ENCODE measurements around the gene FUNDC2.

The FUNDC2 gene

DNA sequence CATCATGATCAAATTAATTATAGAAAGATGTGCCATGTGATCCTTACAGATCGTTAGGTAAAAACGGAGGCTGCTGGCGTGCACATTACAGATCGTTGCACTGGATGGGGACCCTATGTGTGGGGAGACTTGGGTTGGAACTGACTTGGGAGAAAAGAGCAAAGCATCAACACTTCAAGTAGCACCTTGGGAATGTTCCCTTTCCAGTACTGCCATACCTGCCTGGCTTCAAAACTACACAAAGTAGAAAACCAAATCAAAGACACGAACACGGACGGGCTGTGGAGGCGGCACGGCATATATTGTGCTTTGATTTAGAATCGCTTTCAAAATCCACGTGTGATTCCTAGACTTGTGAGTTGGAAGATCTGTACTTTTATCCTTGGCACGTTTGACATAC lies 43.4 kb downstream of the FUNDC2 start:
- peak overlapping the region; percentile 80 for H3K4me3 ChIP-seq
- TF ChIP-seq, protein P1, sequence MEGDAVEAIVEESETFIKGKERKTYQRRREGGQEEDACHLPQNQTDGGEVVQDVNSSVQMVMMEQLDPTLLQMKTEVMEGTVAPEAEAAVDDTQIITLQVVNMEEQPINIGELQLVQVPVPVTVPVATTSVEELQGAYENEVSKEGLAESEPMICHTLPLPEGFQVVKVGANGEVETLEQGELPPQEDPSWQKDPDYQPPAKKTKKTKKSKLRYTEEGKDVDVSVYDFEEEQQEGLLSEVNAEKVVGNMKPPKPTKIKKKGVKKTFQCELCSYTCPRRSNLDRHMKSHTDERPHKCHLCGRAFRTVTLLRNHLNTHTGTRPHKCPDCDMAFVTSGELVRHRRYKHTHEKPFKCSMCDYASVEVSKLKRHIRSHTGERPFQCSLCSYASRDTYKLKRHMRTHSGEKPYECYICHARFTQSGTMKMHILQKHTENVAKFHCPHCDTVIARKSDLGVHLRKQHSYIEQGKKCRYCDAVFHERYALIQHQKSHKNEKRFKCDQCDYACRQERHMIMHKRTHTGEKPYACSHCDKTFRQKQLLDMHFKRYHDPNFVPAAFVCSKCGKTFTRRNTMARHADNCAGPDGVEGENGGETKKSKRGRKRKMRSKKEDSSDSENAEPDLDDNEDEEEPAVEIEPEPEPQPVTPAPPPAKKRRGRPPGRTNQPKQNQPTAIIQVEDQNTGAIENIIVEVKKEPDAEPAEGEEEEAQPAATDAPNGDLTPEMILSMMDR (IDR thresholded peaks at IDR 0.05) = no peak
- no peak for DNase-seq (ENCODE audit: low spot score)
- H3K27ac ChIP-seq = peak overlapping the region in 1 of 2 donors; percentile 74

DNA sequence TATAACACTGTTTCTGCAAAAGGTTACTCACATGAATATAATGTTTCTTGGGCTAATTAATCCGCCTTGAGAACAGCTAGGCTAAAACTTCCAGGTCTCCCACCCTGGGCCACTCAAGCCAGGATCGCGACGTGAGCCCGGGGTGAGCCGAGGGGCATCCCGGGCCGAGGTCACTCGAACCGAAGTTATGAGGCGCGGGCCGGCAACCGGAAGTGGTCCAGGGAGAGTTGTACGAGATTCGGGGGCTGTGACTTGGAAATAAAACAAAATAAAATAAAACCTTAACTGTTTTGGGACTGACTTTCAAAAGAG lies 44.0 kb downstream of the FUNDC2 start:
- no peak for DNase-seq (ENCODE audit: low spot score)
- H3K4me3 ChIP-seq = peak overlapping the region; percentile 80
- TF ChIP-seq, protein P1 (IDR thresholded peaks at IDR 0.05) = no peak
- H3K27ac ChIP-seq = peak overlapping the region; percentile 74 to 89

DNA sequence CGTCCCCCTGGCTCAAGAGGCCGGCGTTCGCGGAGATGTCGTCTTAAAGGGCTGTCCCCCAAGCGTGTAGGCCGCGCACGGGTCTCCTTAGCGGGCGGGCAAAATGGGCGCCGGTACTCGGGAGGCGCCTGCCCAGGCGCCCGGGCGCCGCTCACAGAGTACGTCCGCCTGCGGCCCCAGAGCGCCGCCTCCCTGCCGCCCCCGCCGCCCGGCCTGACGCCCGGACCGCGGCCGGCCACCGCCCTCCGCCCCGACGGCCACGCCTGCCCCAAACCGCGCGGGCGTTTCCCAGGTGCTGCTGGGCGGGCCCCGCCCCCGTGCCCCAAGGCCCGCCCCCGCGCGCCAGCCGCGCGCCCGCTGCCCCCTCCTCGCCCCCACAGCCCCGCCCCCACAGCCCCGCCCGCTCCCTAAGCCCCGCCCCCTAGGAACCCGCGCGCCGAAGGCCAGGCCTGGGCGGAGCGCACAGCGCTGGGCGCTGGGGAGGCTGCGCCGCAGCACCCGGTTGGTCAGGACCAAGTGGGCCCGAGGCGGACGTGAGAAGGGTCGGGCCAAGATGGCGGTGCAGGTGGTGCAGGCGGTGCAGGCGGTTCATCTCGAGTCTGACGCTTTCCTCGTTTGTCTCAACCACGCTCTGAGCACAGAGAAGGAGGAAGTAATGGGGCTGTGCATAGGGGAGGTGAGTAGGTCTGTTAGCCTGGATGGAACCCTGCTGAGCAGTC lies 44.5 kb downstream of the FUNDC2 start, which contains the start of the genes BRCC3, CMC4 and MTCP1:
BRCC3 (plus strand) TSS at position 534 of the 719 bp plus-strand sequence; CDS start at position 554, 20 bp downstream.
CMC4 (minus strand) TSS at position 162 of the 719 bp plus-strand sequence. CDS start 7,113 bp downstream, outside the sequence.
MTCP1 (minus strand) TSS at position 162 of the 719 bp plus-strand sequence. CDS start 5,126 bp downstream, outside the sequence.
- H3K4me3 ChIP-seq = peak within 1 kb of the TSS; percentile 80

DNA sequence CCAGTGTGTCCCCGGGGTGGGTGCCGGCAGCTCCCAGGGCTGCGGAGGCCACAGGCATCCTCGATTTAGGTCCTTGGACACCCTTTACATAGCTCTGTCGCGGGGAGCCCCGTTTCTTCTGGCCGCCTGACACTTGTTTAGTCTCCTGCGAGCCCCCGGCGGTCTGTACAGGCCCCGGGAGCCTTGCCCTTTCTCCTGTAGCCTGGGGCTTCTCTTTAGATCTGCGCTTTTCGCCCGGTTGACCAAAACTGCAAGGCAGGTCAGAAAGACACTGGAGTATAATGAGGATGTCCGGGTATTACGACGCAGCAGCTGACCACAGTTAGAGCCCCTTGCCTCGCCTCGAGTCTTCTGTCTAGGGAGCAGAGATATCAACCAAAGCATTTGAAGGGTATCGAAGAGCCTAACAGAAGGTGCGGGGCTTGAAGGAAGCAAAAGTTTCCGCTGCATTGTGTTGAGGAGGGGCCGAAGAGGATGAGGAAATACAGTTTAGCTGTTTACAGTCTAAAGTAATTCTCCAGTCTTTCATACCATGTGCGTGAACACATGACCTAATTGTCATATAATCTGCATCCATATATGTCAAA lies 45.1 kb downstream of the FUNDC2 start:
- Histone ChIP-seq H3K4me3 (peak overlapping the region; percentile 80), H3K27ac (peak overlapping the region; percentile 15 to 89)
- TF ChIP-seq, protein P1 (IDR thresholded peaks at IDR 0.05) = no peak
- peak; percentile 78 for DNase-seq (ENCODE audit: low spot score)

More for the DNA sequence above, 44.5 kb downstream of the FUNDC2 start, which contains the start of the genes BRCC3, CMC4 and MTCP1:
- peak; percentile 85 for DNase-seq (ENCODE audit: low spot score)
- H3K27ac ChIP-seq = peak within 1 kb of the TSS; percentile 74 to 89
- TF ChIP-seq, protein P1 (IDR thresholded peaks at IDR 0.05) = no peak

DNA sequence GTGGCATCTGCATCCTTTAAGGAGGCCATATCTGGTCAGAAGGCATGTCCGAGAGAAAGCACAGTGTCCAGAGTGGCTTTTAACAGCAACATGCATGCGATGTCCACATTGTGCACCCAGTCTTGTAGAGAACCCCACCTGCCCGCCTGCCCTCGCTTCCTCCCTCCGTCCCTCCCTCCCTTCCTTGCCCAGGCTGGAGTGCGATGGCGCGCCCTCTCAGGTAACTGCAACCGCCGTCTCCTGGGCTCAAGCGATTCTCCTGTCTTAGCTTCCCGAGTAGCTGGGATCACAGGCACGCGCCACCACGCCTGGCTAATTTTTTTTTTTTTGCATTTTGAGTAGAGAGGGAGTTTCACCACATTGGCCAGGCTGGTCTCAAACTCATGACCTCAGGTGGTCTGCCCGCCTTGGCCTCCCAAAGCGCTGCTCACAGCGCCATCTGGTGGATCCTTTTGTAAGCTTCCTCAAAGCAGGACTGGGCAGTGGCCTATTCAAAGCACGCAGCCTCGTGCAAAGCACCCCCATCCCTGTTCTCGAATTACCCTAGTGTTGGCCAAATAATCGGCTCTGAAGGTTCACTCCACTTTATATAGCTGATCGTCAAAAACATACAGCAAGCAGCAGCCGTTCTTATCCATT lies 59.7 kb downstream of the FUNDC2 start:
- DNase-seq (ENCODE audit: low spot score) = no peak
- no peak overlapping the region for H3K27ac ChIP-seq
- TF ChIP-seq, protein P1 (IDR thresholded peaks at IDR 0.05) = no peak
- H3K4me3 ChIP-seq = no peak overlapping the region

DNA sequence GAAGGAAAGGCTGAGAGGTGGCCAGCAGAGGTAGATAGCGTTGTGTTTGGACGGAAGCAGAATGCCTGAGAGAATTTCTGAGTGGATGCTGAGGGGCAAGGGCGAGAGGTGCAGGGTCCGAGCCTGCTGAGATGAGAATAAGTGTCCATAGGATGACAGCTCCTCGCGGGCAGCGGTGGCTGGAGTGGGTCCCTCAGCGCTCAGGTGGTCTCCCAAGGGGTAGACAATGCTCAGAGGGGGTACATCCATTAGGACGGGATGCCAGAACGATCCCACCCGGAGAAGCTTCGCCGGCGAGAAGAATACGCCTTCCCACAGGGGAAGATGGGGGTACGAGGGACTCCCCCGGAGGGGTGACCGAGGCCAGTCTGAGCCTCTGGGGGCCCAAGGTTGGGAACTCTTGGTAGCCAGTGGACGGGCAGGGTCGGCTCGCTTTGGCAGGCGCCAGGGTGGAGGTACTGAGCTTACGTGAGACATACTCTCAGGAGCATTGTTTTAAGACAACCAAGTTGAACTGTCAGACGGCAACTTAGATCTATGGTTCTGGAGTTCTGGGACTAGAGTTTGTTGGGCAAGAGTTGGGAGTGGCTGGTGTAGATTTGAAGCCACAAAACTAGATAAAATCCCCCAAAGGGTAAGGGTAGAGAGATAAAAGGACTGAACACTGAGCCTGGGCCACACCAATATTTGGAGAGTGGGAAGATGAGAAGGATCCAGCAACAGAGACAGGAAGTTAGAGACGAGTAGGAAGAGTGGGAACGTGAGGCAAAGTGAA lies 60.5 kb downstream of the FUNDC2 start:
- no peak for DNase-seq (ENCODE audit: low spot score)
- no peak overlapping the region for H3K27ac ChIP-seq
- TF ChIP-seq, protein P1 (IDR thresholded peaks at IDR 0.05) = no peak
- H3K4me3 ChIP-seq = no peak overlapping the region

Data from coronary artery (tissue), 2 donors.